ENCODE measurements around the gene CCDC120.

GRCh38 chrX:49061916-49062315 is 3.1 kb downstream of the CCDC120 start:
- no peak for TF ChIP-seq FOXM1 (IDR thresholded peaks at IDR 0.05; ENCODE audit: borderline replicate concordance, low read depth)
- TF ChIP-seq, protein P1, sequence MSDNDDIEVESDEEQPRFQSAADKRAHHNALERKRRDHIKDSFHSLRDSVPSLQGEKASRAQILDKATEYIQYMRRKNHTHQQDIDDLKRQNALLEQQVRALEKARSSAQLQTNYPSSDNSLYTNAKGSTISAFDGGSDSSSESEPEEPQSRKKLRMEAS (IDR thresholded peaks at IDR 0.05): no peak
